Lung (tissue), 12 donors: ENCODE measurements around the gene GDF15. TPM values are rescaled to one million over a fixed set of nuclear protein-coding genes. Genes with fewer than 3 reads are reported as not detected.
A peak's percentile ranks its signal among the peaks of the same experiment; 100 is the strongest.

ENCODE experiments used
- ATAC-seq: fragments of 200-7000 bp; cut with Tn5 transposase; one replicate; pipeline ENCODE4 v1.9.1; 2020; ENCODE audit warnings: moderate number of reproducible peaks; ENCODE audit not compliant: insufficient read depth, low FRiP score
- DNase-seq, 3 donors: peaks; one replicate each; pipeline ENCODE4 v3.0.0-alpha.2; 2013 to 2017
- H3K27ac ChIP-seq, 2 donors: one replicate each; pipeline ENCODE4 v1.5.1; 2013; ENCODE audit warnings: mild to moderate bottlenecking in 2 of 2, moderate library complexity in 2 of 2, control low read depth in 1 of 2, inconsistent platforms in 1 of 2, low read depth in 1 of 2, low read length in 1 of 2
- H3K27me3 ChIP-seq, 3 donors: one replicate each; pipeline ENCODE4 v1.5.1; 2013; ENCODE audit warnings: low read length in 2 of 3; ENCODE audit not compliant: control insufficient read depth in 3 of 3, insufficient read depth in 3 of 3
- H3K36me3 ChIP-seq, 4 donors: one replicate each; pipeline ENCODE4 v1.5.1; 2013; ENCODE audit warnings: low read length in 4 of 4, mild to moderate bottlenecking in 1 of 4, moderate library complexity in 1 of 4; ENCODE audit not compliant: control insufficient read depth in 4 of 4, insufficient read depth in 4 of 4
- H3K4me1 ChIP-seq, 5 donors: one replicate each; pipeline ENCODE4 v1.5.1; 2013; ENCODE audit warnings: low read length in 5 of 5, mild to moderate bottlenecking in 2 of 5, moderate library complexity in 1 of 5; ENCODE audit not compliant: control insufficient read depth in 5 of 5, insufficient read depth in 5 of 5
- H3K4me3 ChIP-seq: one replicate; pipeline ENCODE4 v1.5.1; 2013; ENCODE audit warnings: mild to moderate bottlenecking, control low read depth, moderate library complexity
- H3K9ac ChIP-seq, 2 donors: one replicate each; pipeline ENCODE4 v1.5.1; 2013; ENCODE audit warnings: low read length in 2 of 2, control low read depth in 1 of 2; ENCODE audit not compliant: insufficient read depth in 1 of 2
- H3K9me3 ChIP-seq, 4 donors: one replicate each; pipeline ENCODE4 v1.5.1; 2013; ENCODE audit warnings: low read length in 3 of 4, mild to moderate bottlenecking in 1 of 4, moderate library complexity in 1 of 4; ENCODE audit not compliant: control insufficient read depth in 4 of 4, insufficient read depth in 3 of 4
- CTCF ChIP-seq: IDR thresholded peaks from 2 replicates; pipeline ENCODE4 v1.5.1; 2012; ENCODE audit warnings: mild to moderate bottlenecking; ENCODE audit errors: control extremely low read depth, extremely low read depth
- whole genome bisulfite sequencing, 2 donors: extraction: QIAGEN DNeasy Blood & Tissue Kit; methylation state at CpG; one replicate each; pipeline ENCODE4 v1.1.7; 2013; 5-methylcytosine and 5-hydroxymethylcytosine counted together
- polyA plus RNA-seq, 2 donors: library from polyadenylated mRNA; stranded (reverse); fragments of 200-250 nt; gene quantifications; one replicate each; pipeline ENCODE4 v1.2.1, GENCODE V29; 2013
- total RNA-seq, 2 donors: library from RNA; depleted of rRNA in 1 of 2; stranded (reverse); fragments of >200 nt in 1 of 2; gene quantifications; one replicate each; pipeline ENCODE4 v1.2.1, GENCODE V29; 2014 to 2021
- donor health status: control.
- donor health status: control.
- donor health status: Bipolar disorder and iron deficiency.
- donor health status: healthy.
- donor health status: DM: yes; HTN: yes; CAD: no.

Gene GDF15
- total and polyA plus RNA-seq, 4 donors = 45.4 to 119 (median 56.8) TPM

- Histone ChIP-seq H3K27me3 (no peaks in the 10 kb centered on the region), H3K4me3 (no peak overlapping the region), H3K27ac (peak overlapping the region; percentile 69 to 80), H3K9ac (peak overlapping the region; percentile 28 to 57), H3K9me3 (no peaks in the 10 kb centered on the region), H3K36me3 (peaks cover 0 to 1% (median 0%) of the 10 kb centered on the region in 4 donors), H3K4me1 (peaks cover 0 to 11% (median 9%) of the 10 kb centered on the region in 5 donors)
- DNase-seq (peak; percentile 86 to 92 (median 90)), ATAC-seq (peak; percentile 95)
- TF ChIP-seq CTCF = no peak
- WGBS, 2 donors = 13 to 14% methylated on average over 17 of the region's 17 CpGs
Observed at GRCh38 chr19:18373892-18374629, 11.9 kb upstream of the GDF15 start.

GRCh38 chr19:18377026-18377425, 8.9 kb upstream of the GDF15 start:
- no peak for TF ChIP-seq CTCF
- Histone ChIP-seq H3K4me3 (no peak overlapping the region), H3K4me1 (peaks cover 0 to 14% (median 9%) of the 10 kb centered on the region in 5 donors), H3K9me3 (no peaks in the 10 kb centered on the region), H3K9ac (peak overlapping the region in 1 of 2 donors; percentile 32), H3K27me3 (no peaks in the 10 kb centered on the region), H3K27ac (no peak overlapping the region), H3K36me3 (no peaks in the 10 kb centered on the region)
- ATAC-seq = no peak
- WGBS, 2 donors = 68 to 79% methylated on average over 6 of the region's 6 CpGs
- DNase-seq = peak in 2 of 3 donors; percentile 64 to 79

- Histone ChIP-seq H3K27me3 (no peaks in the 10 kb centered on the region), H3K27ac (peak overlapping the region in 1 of 2 donors; percentile 58), H3K4me1 (peaks cover 0 to 5% (median 0%) of the 10 kb centered on the region in 5 donors), H3K4me3 (no peak overlapping the region), H3K9ac (no peak overlapping the region), H3K9me3 (no peaks in the 10 kb centered on the region), H3K36me3 (no peaks in the 10 kb centered on the region)
- ATAC-seq = peak; percentile 74
- no peak for TF ChIP-seq CTCF
- DNase-seq = peak; percentile 52 to 64 (median 54)
- 33 to 38% methylated on average over 22 of the region's 22 CpGs for WGBS, 2 donors
Observed at GRCh38 chr19:18379803-18380747, 5.9 kb upstream of the GDF15 start.
